ENCODE data around the gene APOBEC4.

DNA sequence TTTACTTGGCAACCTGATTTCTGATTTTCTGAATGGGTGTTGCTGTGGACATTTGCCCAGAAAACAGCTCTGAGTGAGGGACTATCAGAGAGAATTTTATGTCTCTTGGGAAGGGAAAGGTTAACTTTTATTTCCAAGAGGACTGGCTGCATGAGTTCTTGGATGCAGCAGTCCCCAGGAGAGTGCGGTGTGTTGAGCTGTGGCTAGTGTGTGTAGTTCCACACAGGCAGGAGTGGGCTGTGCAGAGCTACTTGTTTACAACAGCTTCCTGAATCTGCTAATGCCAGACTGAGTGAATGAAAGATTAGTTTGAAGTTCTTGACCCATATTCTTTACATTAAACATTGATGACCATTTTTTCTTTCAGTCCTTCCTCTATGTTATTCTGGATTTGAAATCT is 41.0 kb upstream of the APOBEC4 start:
- TF ChIP-seq, protein P1, sequence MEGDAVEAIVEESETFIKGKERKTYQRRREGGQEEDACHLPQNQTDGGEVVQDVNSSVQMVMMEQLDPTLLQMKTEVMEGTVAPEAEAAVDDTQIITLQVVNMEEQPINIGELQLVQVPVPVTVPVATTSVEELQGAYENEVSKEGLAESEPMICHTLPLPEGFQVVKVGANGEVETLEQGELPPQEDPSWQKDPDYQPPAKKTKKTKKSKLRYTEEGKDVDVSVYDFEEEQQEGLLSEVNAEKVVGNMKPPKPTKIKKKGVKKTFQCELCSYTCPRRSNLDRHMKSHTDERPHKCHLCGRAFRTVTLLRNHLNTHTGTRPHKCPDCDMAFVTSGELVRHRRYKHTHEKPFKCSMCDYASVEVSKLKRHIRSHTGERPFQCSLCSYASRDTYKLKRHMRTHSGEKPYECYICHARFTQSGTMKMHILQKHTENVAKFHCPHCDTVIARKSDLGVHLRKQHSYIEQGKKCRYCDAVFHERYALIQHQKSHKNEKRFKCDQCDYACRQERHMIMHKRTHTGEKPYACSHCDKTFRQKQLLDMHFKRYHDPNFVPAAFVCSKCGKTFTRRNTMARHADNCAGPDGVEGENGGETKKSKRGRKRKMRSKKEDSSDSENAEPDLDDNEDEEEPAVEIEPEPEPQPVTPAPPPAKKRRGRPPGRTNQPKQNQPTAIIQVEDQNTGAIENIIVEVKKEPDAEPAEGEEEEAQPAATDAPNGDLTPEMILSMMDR (IDR thresholded peaks at IDR 0.05): no peak
- TF ChIP-seq EP300 (IDR thresholded peaks at IDR 0.05) (no peak), POLR2A (IDR thresholded peaks at IDR 0.05) (no peak), POLR2AphosphoS5 (IDR thresholded peaks at IDR 0.05) (no peak)
